T-helper 2 cell treated with Interferon-gamma antibody and Interleukin-4, amounts not matched to agents 5 μg/mL and 100 μg/mL, for 36 hours (primary cell): ENCODE measurements around the gene MAP7.
"Not testable (repeated sequence)": the region's sequence is repeated elsewhere in the genome, so short reads cannot be mapped to it uniquely, and the experiment has no call there.

ENCODE experiments used
- DNase-seq: peaks from one replicate; pipeline ENCODE4 v3.0.0; 2021; ENCODE audit warnings: low spot score
- H3K27ac Mint-ChIP-seq: one replicate; pipeline ENCODE4 v1.8.0; 2021; ENCODE audit warnings: mild to moderate bottlenecking, mixed read lengths
- H3K27me3 Mint-ChIP-seq: one replicate; pipeline ENCODE4 v1.8.0; 2021; ENCODE audit warnings: low read depth, mixed read lengths
- H3K36me3 Mint-ChIP-seq: one replicate; pipeline ENCODE4 v1.8.0; 2021; ENCODE audit warnings: low read depth, mixed read lengths
- H3K4me1 Mint-ChIP-seq: one replicate; pipeline ENCODE4 v1.8.0; 2021; ENCODE audit warnings: low read depth, mixed read lengths
- H3K4me3 Mint-ChIP-seq: one replicate; pipeline ENCODE4 v1.8.0; 2022; ENCODE audit warnings: mild to moderate bottlenecking, moderate library complexity, mixed read lengths
- H3K9me3 Mint-ChIP-seq: one replicate; pipeline ENCODE4 v1.8.0; 2021; ENCODE audit warnings: mixed read lengths

MAP7 gene

DNA sequence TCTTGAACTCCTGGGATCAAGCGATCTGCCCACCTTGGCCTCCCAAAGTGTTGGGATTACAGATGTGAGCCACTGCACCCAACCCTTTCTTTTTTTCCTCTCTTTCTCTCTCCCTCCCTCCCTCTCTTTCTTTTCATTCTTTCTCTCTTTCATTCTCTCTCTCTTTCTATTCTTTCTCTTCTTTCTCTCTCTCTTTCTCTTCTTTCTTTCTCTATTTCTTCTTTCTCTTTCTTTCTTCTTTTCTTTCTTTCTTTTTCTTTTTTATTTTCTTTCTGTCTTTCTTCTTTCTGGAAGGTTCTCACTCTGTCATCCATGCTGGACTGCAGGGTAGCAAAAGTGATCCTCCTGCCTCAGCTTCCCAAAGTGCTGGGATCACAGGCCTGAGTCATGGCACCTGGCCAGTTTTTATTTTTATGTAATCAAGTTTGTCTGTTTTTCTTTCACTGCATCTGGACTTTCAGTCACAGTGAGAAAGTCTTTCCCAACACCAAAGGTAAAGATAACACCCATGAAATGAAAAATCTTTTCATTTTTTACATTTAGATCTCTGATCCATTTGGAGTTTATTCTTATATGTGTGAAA is 240.4 kb downstream of the MAP7 start:
- no peak overlapping the region for H3K4me3 Mint-ChIP-seq
- H3K4me1 Mint-ChIP-seq = no peaks in the 10 kb centered on the region
- H3K36me3 Mint-ChIP-seq = no peaks in the 10 kb centered on the region
- H3K27ac Mint-ChIP-seq = no peak overlapping the region
- no peaks in the 10 kb centered on the region for H3K9me3 Mint-ChIP-seq
- no peak for DNase-seq
- peaks cover 29% of the 10 kb centered on the region for H3K27me3 Mint-ChIP-seq

GRCh38 chr6:136309171-136309570 is 241.1 kb downstream of the MAP7 start:
- Mint-ChIP-seq H3K27me3 (peaks cover 24% of the 10 kb centered on the region), H3K4me1 (no peaks in the 10 kb centered on the region), H3K9me3 (no peaks in the 10 kb centered on the region), H3K36me3 (no peaks in the 10 kb centered on the region), H3K4me3 (no peak overlapping the region), H3K27ac (no peak overlapping the region)
- no peak for DNase-seq

- not testable (repeated sequence) for H3K36me3 Mint-ChIP-seq, H3K27ac Mint-ChIP-seq, H3K4me3 Mint-ChIP-seq, H3K9me3 Mint-ChIP-seq, DNase-seq, H3K4me1 Mint-ChIP-seq
- peaks cover 19% of the 10 kb centered on the region for H3K27me3 Mint-ChIP-seq
Observed at GRCh38 chr6:136308469-136308868, 241.8 kb downstream of the MAP7 start.

- no peak overlapping the region for H3K4me3 Mint-ChIP-seq
- no peak overlapping the region for H3K27ac Mint-ChIP-seq
- H3K9me3 Mint-ChIP-seq = no peaks in the 10 kb centered on the region
- no peaks in the 10 kb centered on the region for H3K4me1 Mint-ChIP-seq
- H3K27me3 Mint-ChIP-seq = peaks cover 17% of the 10 kb centered on the region
- no peaks in the 10 kb centered on the region for H3K36me3 Mint-ChIP-seq
- DNase-seq = no peak
Observed at GRCh38 chr6:136307351-136307750, 242.9 kb downstream of the MAP7 start.

DNA sequence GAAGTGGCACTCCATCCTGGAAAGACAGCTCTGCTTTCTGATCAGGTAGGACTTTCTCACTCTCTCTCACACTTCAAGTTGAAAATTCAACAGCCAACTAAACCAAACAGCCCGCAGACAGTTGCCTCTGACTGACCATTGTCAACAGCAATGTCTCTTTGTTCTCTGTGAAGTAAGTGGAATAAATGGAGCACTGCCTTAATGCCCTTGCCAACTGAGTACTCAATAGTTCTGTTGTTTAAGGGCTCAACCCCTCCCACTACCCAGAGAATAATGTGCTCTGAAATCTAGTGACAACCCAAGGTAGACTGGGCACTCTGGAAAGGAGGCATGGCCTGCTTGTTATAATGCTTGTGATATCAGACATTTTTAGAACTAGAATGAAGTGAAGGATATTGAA is 243.8 kb downstream of the MAP7 start:
- Mint-ChIP-seq H3K4me3 (no peak overlapping the region), H3K36me3 (no peaks in the 10 kb centered on the region), H3K9me3 (no peaks in the 10 kb centered on the region), H3K27ac (no peak overlapping the region), H3K4me1 (no peaks in the 10 kb centered on the region), H3K27me3 (peaks cover 17% of the 10 kb centered on the region)
- no peak for DNase-seq

DNA sequence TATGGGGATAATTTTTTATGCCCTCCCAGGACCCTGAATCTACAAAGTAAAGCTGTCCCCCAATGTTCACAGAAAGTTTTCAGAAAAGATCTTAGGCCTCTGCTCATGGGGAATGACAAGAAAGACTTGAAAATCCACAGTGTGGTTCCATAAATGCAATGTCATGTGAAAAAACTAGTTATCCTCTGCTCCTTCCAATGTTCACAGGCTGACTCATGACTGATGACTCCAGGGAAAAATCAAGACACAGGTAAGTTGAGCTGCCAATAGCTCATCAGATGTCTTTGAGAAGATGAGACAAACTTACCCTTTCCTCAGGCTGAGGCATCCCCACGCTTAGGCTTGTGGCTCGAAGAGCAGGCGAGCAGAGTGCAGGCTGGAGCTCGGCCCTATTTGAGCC is 245.8 kb downstream of the MAP7 start:
- no peaks in the 10 kb centered on the region for H3K9me3 Mint-ChIP-seq

DNA sequence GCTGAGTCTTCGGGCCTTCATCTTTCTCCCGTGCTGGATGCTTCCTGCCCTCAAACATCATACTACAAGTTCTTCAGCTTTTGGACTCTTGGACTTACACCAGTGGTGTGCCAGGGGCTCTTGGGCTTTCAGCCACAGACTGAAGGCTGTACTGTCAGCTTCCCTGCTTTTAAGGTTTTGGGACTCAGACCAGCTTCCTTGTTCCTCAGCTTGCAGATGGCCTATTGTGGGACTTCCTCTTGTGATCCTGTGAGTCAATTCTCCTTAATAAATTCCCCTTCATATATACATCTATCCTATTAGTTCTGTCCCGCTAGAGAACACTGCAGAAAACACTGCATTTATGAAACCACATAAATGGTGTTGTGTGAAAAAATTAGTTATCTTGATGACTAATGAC is 246.7 kb downstream of the MAP7 start:
- peaks cover 21% of the 10 kb centered on the region for H3K27me3 Mint-ChIP-seq
- no peak overlapping the region for H3K4me3 Mint-ChIP-seq
- no peak overlapping the region for H3K27ac Mint-ChIP-seq
- H3K36me3 Mint-ChIP-seq = no peaks in the 10 kb centered on the region
- H3K4me1 Mint-ChIP-seq = no peaks in the 10 kb centered on the region
- DNase-seq = no peak
- H3K9me3 Mint-ChIP-seq = no peaks in the 10 kb centered on the region

More for the DNA sequence above, 245.8 kb downstream of the MAP7 start:
- H3K4me3 Mint-ChIP-seq = no peak overlapping the region
- no peaks in the 10 kb centered on the region for H3K36me3 Mint-ChIP-seq
- peaks cover 20% of the 10 kb centered on the region for H3K27me3 Mint-ChIP-seq
- DNase-seq = no peak
- H3K27ac Mint-ChIP-seq = no peak overlapping the region
- H3K4me1 Mint-ChIP-seq = no peaks in the 10 kb centered on the region

- Mint-ChIP-seq H3K4me3 (no peak overlapping the region), H3K36me3 (no peaks in the 10 kb centered on the region), H3K4me1 (peaks cover 12% of the 10 kb centered on the region), H3K27ac (no peak overlapping the region), H3K9me3 (no peaks in the 10 kb centered on the region), H3K27me3 (peaks cover 14% of the 10 kb centered on the region)
- no peak for DNase-seq
Observed at GRCh38 chr6:136294621-136295020, 255.6 kb downstream of the MAP7 start.
